H9 (cell line): Measurements from ENCODE around the gene SMCO3. TPM values are rescaled to one million over a fixed set of nuclear protein-coding genes. Genes with fewer than 3 reads are reported as not detected.

Source experiments
- DNase-seq: peaks from one replicate; pipeline ENCODE4 v3.0.0-alpha.2; 2017
- H2AFZ ChIP-seq: one replicate; pipeline ENCODE4 v1.6.1; 2013; ENCODE audit warnings: mild to moderate bottlenecking, low read length, control low read depth, moderate library complexity
- H2AK5ac ChIP-seq: 2 replicates; pipeline ENCODE4 v1.6.1; 2013; ENCODE audit warnings: low read length, control low read depth, mixed read lengths; ENCODE audit not compliant: insufficient read length
- H2BK120ac ChIP-seq: one replicate; pipeline ENCODE4 v1.6.1; 2013; ENCODE audit warnings: low read depth, mild to moderate bottlenecking, low read length, control low read depth, inconsistent platforms; ENCODE audit not compliant: poor library complexity, severe bottlenecking
- H2BK12ac ChIP-seq: 2 replicates; pipeline ENCODE4 v1.6.1; 2013; ENCODE audit warnings: low read length, control low read depth, mixed read lengths, low read depth; ENCODE audit not compliant: insufficient read length
- H2BK15ac ChIP-seq: 2 replicates; pipeline ENCODE4 v1.6.1; 2013; ENCODE audit warnings: low read depth, low read length, control low read depth
- H2BK20ac ChIP-seq: one replicate; pipeline ENCODE4 v1.6.1; 2013; ENCODE audit warnings: low read depth, mild to moderate bottlenecking, low read length, control low read depth, inconsistent platforms; ENCODE audit not compliant: poor library complexity, severe bottlenecking
- H2BK5ac ChIP-seq: 2 replicates; pipeline ENCODE4 v1.6.1; 2013; ENCODE audit warnings: low read length, control low read depth, mixed read lengths; ENCODE audit not compliant: insufficient read length
- H3K14ac ChIP-seq: 2 replicates; pipeline ENCODE4 v1.6.1; 2013; ENCODE audit warnings: low read length, control low read depth; ENCODE audit not compliant: insufficient read depth
- H3K18ac ChIP-seq: 2 replicates; pipeline ENCODE4 v1.6.1; 2013; ENCODE audit warnings: low read depth, mild to moderate bottlenecking, mixed read lengths, low read length, control low read depth; ENCODE audit not compliant: insufficient read length
- H3K23ac ChIP-seq: 2 replicates; pipeline ENCODE4 v1.6.1; 2013; ENCODE audit warnings: low read length, control low read depth, mixed read lengths, low read depth; ENCODE audit not compliant: insufficient read length
- H3K23me2 ChIP-seq: 2 replicates; pipeline ENCODE4 v1.6.1; 2013; ENCODE audit warnings: low read depth, mild to moderate bottlenecking, mixed read lengths, low read length, control low read depth; ENCODE audit not compliant: insufficient read length, poor library complexity, severe bottlenecking
- H3K27ac ChIP-seq: 2 replicates; pipeline ENCODE4 v1.5.1; 2013; ENCODE audit warnings: low read length, control low read depth, mixed read lengths, low read depth; ENCODE audit not compliant: insufficient read length
- H3K27me3 ChIP-seq: 2 replicates; pipeline ENCODE4 v1.6.1; 2013; ENCODE audit warnings: low read length, control low read depth, inconsistent platforms; ENCODE audit not compliant: insufficient read depth
- H3K4ac ChIP-seq: 2 replicates; pipeline ENCODE4 v1.6.1; 2013; ENCODE audit warnings: low read depth, mild to moderate bottlenecking, control low read depth, inconsistent platforms, low read length, moderate library complexity
- H3K4me1 ChIP-seq: 2 replicates; pipeline ENCODE4 v1.6.1; 2013; ENCODE audit warnings: low read length, control low read depth, inconsistent platforms; ENCODE audit not compliant: insufficient read depth
- H3K4me2 ChIP-seq: 2 replicates; pipeline ENCODE4 v1.6.1; 2013; ENCODE audit warnings: low read length, control low read depth, mixed read lengths; ENCODE audit not compliant: insufficient read length, insufficient read depth
- H3K56ac ChIP-seq: 2 replicates; pipeline ENCODE4 v1.6.1; 2013; ENCODE audit warnings: low read depth, mild to moderate bottlenecking, mixed read lengths, low read length, control low read depth; ENCODE audit not compliant: insufficient read length
- H3K79me1 ChIP-seq: 2 replicates; pipeline ENCODE4 v1.6.1; 2013; ENCODE audit warnings: low read depth, mild to moderate bottlenecking, moderate library complexity, low read length, control low read depth, inconsistent platforms; ENCODE audit not compliant: insufficient read depth, poor library complexity, severe bottlenecking
- H3K79me2 ChIP-seq: 2 replicates; pipeline ENCODE4 v1.6.1; 2013; ENCODE audit warnings: low read length, control low read depth, inconsistent platforms; ENCODE audit not compliant: insufficient read depth
- H3K9ac ChIP-seq: 2 replicates; pipeline ENCODE4 v1.6.1; 2013; ENCODE audit warnings: low read length, control low read depth, mixed read lengths; ENCODE audit not compliant: insufficient read length; ENCODE audit errors: extremely low read depth
- H3K9me3 ChIP-seq: one replicate; pipeline ENCODE4 v1.6.1; 2013; ENCODE audit warnings: low read depth, low read length, inconsistent platforms; ENCODE audit not compliant: control insufficient read depth
- H3T11ph ChIP-seq: one replicate; pipeline ENCODE4 v1.6.1; 2013; ENCODE audit warnings: mild to moderate bottlenecking, low read length, control low read depth, inconsistent platforms
- H4K20me1 ChIP-seq: one replicate; pipeline ENCODE4 v1.6.1; 2013; ENCODE audit not compliant: control insufficient read depth, insufficient read length, insufficient read depth
- H4K5ac ChIP-seq: 2 replicates; pipeline ENCODE4 v1.6.1; 2013; ENCODE audit warnings: low read depth, mild to moderate bottlenecking, mixed read lengths, low read length, control low read depth; ENCODE audit not compliant: insufficient read length
- H4K8ac ChIP-seq: replicated peaks from 2 replicates; pipeline ENCODE4 v1.6.1; 2013; ENCODE audit warnings: low read length, control low read depth, mixed read lengths, low read depth; ENCODE audit not compliant: insufficient read length
- H4K91ac ChIP-seq: 2 replicates; pipeline ENCODE4 v1.6.1; 2013; ENCODE audit warnings: low read depth, mild to moderate bottlenecking, moderate library complexity, mixed read lengths, low read length, control low read depth; ENCODE audit not compliant: insufficient read length
- H3K27ac Mint-ChIP-seq, 3 experiments: 2 replicates in 2 of 3; 3 replicates in 1 of 3; pipeline ENCODE4 v1.8.0; 2020 to 2021; ENCODE audit warnings: mixed read lengths in 3 of 3, mild to moderate bottlenecking in 1 of 3, moderate library complexity in 1 of 3
- H3K27me3 Mint-ChIP-seq: 2 replicates; pipeline ENCODE4 v1.8.0; 2021; ENCODE audit warnings: low read depth, mild to moderate bottlenecking, moderate library complexity, mixed read lengths
- H3K36me3 Mint-ChIP-seq, 3 experiments: 2 replicates in 2 of 3; 3 replicates in 1 of 3; pipeline ENCODE4 v1.8.0; 2020 to 2021; ENCODE audit warnings: low read depth in 3 of 3, mixed read lengths in 3 of 3; ENCODE audit not compliant: insufficient read depth in 1 of 3
- H3K4me1 Mint-ChIP-seq, 2 experiments: 2 replicates each; pipeline ENCODE4 v1.8.0; 2020; ENCODE audit warnings: mixed read lengths in 2 of 2
- H3K4me3 Mint-ChIP-seq, 2 experiments: 2 replicates in 1 of 2; 3 replicates in 1 of 2; pipeline ENCODE4 v1.8.0; 2020 to 2021; ENCODE audit warnings: mild to moderate bottlenecking in 2 of 2, mixed read lengths in 2 of 2, moderate library complexity in 1 of 2
- H3K9me3 Mint-ChIP-seq, 2 experiments: 2 replicates in 1 of 2; 3 replicates in 1 of 2; pipeline ENCODE4 v1.8.0; 2020; ENCODE audit warnings: mild to moderate bottlenecking in 2 of 2, mixed read lengths in 2 of 2, moderate library complexity in 1 of 2
- WGBS: extraction: QIAGEN DNeasy Blood & Tissue Kit; methylation state at CpG from one replicate; pipeline ENCODE4 v1.1.7; 2013; ENCODE audit warnings: missing lambda C conversion rate, low lambda C conversion rate, mixed read lengths; ENCODE audit not compliant: insufficient read length; ENCODE audit errors: extremely low coverage; 5-methylcytosine and 5-hydroxymethylcytosine counted together
- total RNA-seq: library from RNA; stranded (reverse); gene quantifications from 2 replicates; pipeline ENCODE4 v1.2.1, GENCODE V29; 2021
- TF ChIP-seq, protein P1 (sequence below): fragments of 200-600 bp; sonication (generic); conservative IDR thresholded peaks from 3 replicates; pipeline ENCODE4 v1.8.0; 2021; ENCODE audit warnings: antibody characterized with exemption, mild to moderate bottlenecking

SMCO3 gene
- total RNA-seq, 1 experiment from 2014 or later = not detected

DNA sequence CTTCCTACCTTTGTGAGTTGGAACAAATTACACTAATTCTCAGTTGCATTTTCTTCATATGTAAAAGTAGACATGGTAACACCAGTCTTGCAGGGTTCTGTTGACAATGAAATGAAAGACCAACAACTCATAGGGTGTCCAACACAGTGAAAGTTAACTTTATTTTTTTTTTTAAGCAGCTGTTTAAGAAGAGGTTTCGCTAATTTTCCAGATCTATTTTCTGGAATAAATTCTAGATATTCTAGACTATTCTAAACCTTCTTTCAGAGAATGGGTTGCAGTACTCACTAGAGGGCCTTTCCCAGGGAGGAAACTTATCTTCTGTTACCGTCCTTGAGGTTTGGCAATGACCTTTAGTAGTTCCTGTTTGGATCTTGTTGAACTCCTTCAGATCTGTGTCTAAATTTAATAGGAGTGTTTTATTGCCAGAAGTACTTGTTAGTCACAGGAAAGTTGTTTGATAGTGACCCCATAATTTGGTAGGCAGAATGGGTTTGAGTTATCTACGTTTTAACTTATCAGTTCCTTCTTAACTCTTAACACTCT, 32.1 kb upstream of the SMCO3 start:
- Histone ChIP-seq H2AFZ (no peak overlapping the region), H4K5ac (no peak overlapping the region), H3K18ac (no peak overlapping the region)

More for the DNA sequence above, 32.1 kb upstream of the SMCO3 start:
- WGBS = no CpG with 5 or more reads among the region's 3 CpGs
- DNase-seq = no peak
- no peak overlapping the region for H3K4me3 Mint-ChIP-seq
- H3K36me3 Mint-ChIP-seq = no peaks in the 10 kb centered on the region
- TF ChIP-seq, protein P1, sequence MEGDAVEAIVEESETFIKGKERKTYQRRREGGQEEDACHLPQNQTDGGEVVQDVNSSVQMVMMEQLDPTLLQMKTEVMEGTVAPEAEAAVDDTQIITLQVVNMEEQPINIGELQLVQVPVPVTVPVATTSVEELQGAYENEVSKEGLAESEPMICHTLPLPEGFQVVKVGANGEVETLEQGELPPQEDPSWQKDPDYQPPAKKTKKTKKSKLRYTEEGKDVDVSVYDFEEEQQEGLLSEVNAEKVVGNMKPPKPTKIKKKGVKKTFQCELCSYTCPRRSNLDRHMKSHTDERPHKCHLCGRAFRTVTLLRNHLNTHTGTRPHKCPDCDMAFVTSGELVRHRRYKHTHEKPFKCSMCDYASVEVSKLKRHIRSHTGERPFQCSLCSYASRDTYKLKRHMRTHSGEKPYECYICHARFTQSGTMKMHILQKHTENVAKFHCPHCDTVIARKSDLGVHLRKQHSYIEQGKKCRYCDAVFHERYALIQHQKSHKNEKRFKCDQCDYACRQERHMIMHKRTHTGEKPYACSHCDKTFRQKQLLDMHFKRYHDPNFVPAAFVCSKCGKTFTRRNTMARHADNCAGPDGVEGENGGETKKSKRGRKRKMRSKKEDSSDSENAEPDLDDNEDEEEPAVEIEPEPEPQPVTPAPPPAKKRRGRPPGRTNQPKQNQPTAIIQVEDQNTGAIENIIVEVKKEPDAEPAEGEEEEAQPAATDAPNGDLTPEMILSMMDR = no peak
- H3K4me1 ChIP-seq = no peaks in the 10 kb centered on the region
- H3K14ac ChIP-seq = no peak overlapping the region
- no peak overlapping the region for H3K23ac ChIP-seq
- no peak overlapping the region for H3T11ph ChIP-seq
- H3K9me3 Mint-ChIP-seq = no peaks in the 10 kb centered on the region
- H3K23me2 ChIP-seq = no peaks in the 10 kb centered on the region
- no peak overlapping the region for H3K4ac ChIP-seq
- H3K79me1 ChIP-seq = no peaks in the 10 kb centered on the region
- H3K79me2 ChIP-seq = no peaks in the 10 kb centered on the region
- H2BK15ac ChIP-seq = no peak overlapping the region
- peaks cover 3 to 6% of the 10 kb centered on the region in 2 experiments; a peak in 2 of 4 replicates for H3K4me1 Mint-ChIP-seq
- no peaks in the 10 kb centered on the region for H3K27me3 Mint-ChIP-seq
- no peak overlapping the region for H3K27ac Mint-ChIP-seq
- no peaks in the 10 kb centered on the region for H3K9me3 ChIP-seq
- H3K9ac ChIP-seq = no peak overlapping the region
- no peak overlapping the region for H3K56ac ChIP-seq
- H2AK5ac ChIP-seq = no peak overlapping the region
- no peak overlapping the region for H2BK20ac ChIP-seq
- no peaks in the 10 kb centered on the region; the same call in 1 of the 2 replicates for H3K27me3 ChIP-seq
- H2BK12ac ChIP-seq = no peak overlapping the region
- no peak overlapping the region for H2BK5ac ChIP-seq
- H3K27ac ChIP-seq = no peak overlapping the region
- H2BK120ac ChIP-seq = no peak overlapping the region
- H4K20me1 ChIP-seq = no peaks in the 10 kb centered on the region
- H4K91ac ChIP-seq = no peak overlapping the region
- H3K4me2 ChIP-seq = no peak overlapping the region
- no peak overlapping the region for H4K8ac ChIP-seq
